HCT116 (cell line): ENCODE results near the gene LAP3. TPM values are rescaled to one million over a fixed set of nuclear protein-coding genes. Genes with fewer than 3 reads are reported as not detected.

Experiments used
- ATAC-seq: fragments of 200-7000 bp; cut with Tn5 transposase; 2 replicates; pipeline ENCODE4 v1.9.1; 2020; ENCODE audit warnings: mild to moderate bottlenecking, moderate library complexity
- BruUV-seq: library from RNA; stranded (reverse); fragments of 400-500 nt; replicated peaks from 2 replicates; lab custom pipeline; 2021; lab: Mats Ljungman, UMichigan
- CTCF ChIA-PET: fragments of 300-600 bp; sonication (Branson Sonifier 250); formaldehyde crosslinking; loops from one replicate; lab custom pipeline; 2021; ENCODE audit warnings: antibody characterized with exemption; lab: Charles Lee
- POLR2A ChIA-PET: fragments of 300-600, 350-600 bp; sonication (Branson Sonifier 250); formaldehyde crosslinking; loops from one replicate; lab custom pipeline; 2021; ENCODE audit warnings: antibody characterized with exemption; lab: Charles Lee
- RAD21 ChIA-PET, 2 experiments: fragments of 300-600 bp; sonication (Branson Sonifier 250); formaldehyde crosslinking; loops; one replicate each; lab custom pipeline; 2023; ENCODE audit warnings: low total read pairs in 2 of 2; ENCODE audit not compliant: uncharacterized antibody in 2 of 2, unreplicated experiment in 2 of 2, low non-redundant PET in 1 of 2; lab: Charles Lee
- DNase-seq: peaks from one replicate; pipeline ENCODE4 v3.0.0-alpha.2; 2010; ENCODE audit warnings: low read depth, low spot score
- H2AFZ ChIP-seq: fragments of 200-600 bp; shearing (Covaris generic), sonication (generic); 2 replicates; pipeline ENCODE4 v1.6.1; 2017; ENCODE audit warnings: low read depth, mixed run types, mixed read lengths, antibody characterized with exemption, low read length; ENCODE audit not compliant: poor library complexity, severe bottlenecking
- H3K27ac ChIP-seq: 2 replicates; pipeline ENCODE4 v1.5.1; 2012; ENCODE audit warnings: low read depth, low read length
- H3K27me3 ChIP-seq: fragments of 200-600 bp; sonication (generic); 2 replicates; pipeline ENCODE4 v1.6.1; 2016; ENCODE audit warnings: mixed run types, low read length, mixed read lengths; ENCODE audit not compliant: insufficient read depth
- H3K36me3 ChIP-seq, 2 experiments: fragments of 200-500 bp in 1 of 2; fragments of 200-600 bp in 1 of 2; sonication (Bioruptor generic) in 1 of 2; sonication (generic) in 1 of 2; 2 replicates each; pipeline versions ENCODE4 v1.5.1 to v1.6.1; 2014 to 2016; ENCODE audit warnings: low read length in 2 of 2, inconsistent platforms in 1 of 2, mixed read lengths in 1 of 2, mixed run types in 1 of 2; ENCODE audit not compliant: insufficient read depth in 2 of 2, control insufficient read depth in 1 of 2
- H3K4me1 ChIP-seq, 2 experiments: fragments of 200-600 bp in 1 of 2; sonication (generic) in 1 of 2; 2 replicates each; pipeline versions ENCODE4 v1.5.1 to v1.6.1; 2012 to 2017; ENCODE audit warnings: low read length in 2 of 2, inconsistent platforms in 1 of 2, mild to moderate bottlenecking in 1 of 2, mixed read lengths in 1 of 2, mixed run types in 1 of 2, moderate library complexity in 1 of 2; ENCODE audit not compliant: insufficient read depth in 2 of 2, control insufficient read depth in 1 of 2
- H3K4me2 ChIP-seq: fragments of 200-600 bp; sonication (generic); 2 replicates; pipeline ENCODE4 v1.6.1; 2017; ENCODE audit warnings: mixed run types, low read length, mixed read lengths
- H3K4me3 ChIP-seq, 2 experiments: fragments of 200-600 bp in 1 of 2; sonication (generic) in 1 of 2; replicated peaks in 1 of 2; 2 replicates each; pipeline ENCODE4 v1.5.1; 2011 to 2016; ENCODE audit warnings: low read length in 2 of 2, control low read depth in 1 of 2, low read depth in 1 of 2, mild to moderate bottlenecking in 1 of 2, mixed read lengths in 1 of 2, mixed run types in 1 of 2
- H3K79me2 ChIP-seq: fragments of 200-600 bp; sonication (generic); 2 replicates; pipeline ENCODE4 v1.6.1; 2017; ENCODE audit warnings: mild to moderate bottlenecking, mixed run types, low read length, moderate library complexity, mixed read lengths; ENCODE audit not compliant: insufficient read depth
- H3K9ac ChIP-seq: fragments of 200-600 bp; sonication (generic); 2 replicates; pipeline ENCODE4 v1.6.1; 2016; ENCODE audit warnings: low read length, mixed read lengths
- H3K9me2 ChIP-seq: fragments of 200-600 bp; sonication (generic), shearing (Covaris generic); 2 replicates; pipeline ENCODE4 v1.6.1; 2017; ENCODE audit warnings: mixed run types, mild to moderate bottlenecking, moderate library complexity; ENCODE audit not compliant: insufficient read depth
- H3K9me3 ChIP-seq, 2 experiments: fragments of 200-500 bp in 1 of 2; fragments of 200-600 bp in 1 of 2; sonication (Bioruptor generic) in 1 of 2; sonication (generic) in 1 of 2; 2 replicates each; pipeline ENCODE4 v1.6.1; 2014 to 2017; ENCODE audit warnings: low read length in 2 of 2, mixed read lengths in 2 of 2, inconsistent platforms in 1 of 2, low read depth in 1 of 2, mild to moderate bottlenecking in 1 of 2, mixed run types in 1 of 2, moderate library complexity in 1 of 2; ENCODE audit not compliant: control insufficient read depth in 1 of 2, insufficient read depth in 1 of 2
- H4K20me1 ChIP-seq: fragments of 200-600 bp; sonication (generic), shearing (Covaris generic); 2 replicates; pipeline ENCODE4 v1.6.1; 2017; ENCODE audit warnings: mixed run types, mild to moderate bottlenecking, moderate library complexity; ENCODE audit not compliant: insufficient read depth
- EGR1 ChIP-seq: IDR thresholded peaks from 2 replicates; pipeline ENCODE4 v1.6.1; 2012; ENCODE audit warnings: low read depth
- FOSL1 ChIP-seq: IDR thresholded peaks from 2 replicates; pipeline ENCODE4 v1.6.1; 2012; ENCODE audit warnings: low read depth
- JUND ChIP-seq: IDR thresholded peaks from 2 replicates; pipeline ENCODE4 v1.6.1; 2012
- POLR2AphosphoS5 ChIP-seq: IDR thresholded peaks from 2 replicates; pipeline ENCODE4 v1.6.1; 2011; ENCODE audit warnings: mild to moderate bottlenecking, low read depth, low read length, moderate library complexity
- RAD21 ChIP-seq: IDR thresholded peaks from 2 replicates; pipeline ENCODE4 v1.6.1; 2012; ENCODE audit warnings: low read depth, mild to moderate bottlenecking
- SRF ChIP-seq: IDR thresholded peaks from 2 replicates; pipeline ENCODE4 v1.6.1; 2012; ENCODE audit warnings: low read depth
- YY1 ChIP-seq: IDR thresholded peaks from 2 replicates; pipeline ENCODE4 v1.6.1; 2011; ENCODE audit warnings: low read length, low read depth, moderate library complexity, mild to moderate bottlenecking; ENCODE audit not compliant: insufficient replicate concordance; ENCODE audit errors: extremely low read depth
- ZFX ChIP-seq: fragments of 450-650 bp; IDR thresholded peaks from 2 replicates; pipeline ENCODE4 v1.6.1; 2017
- intact Hi-C: fragments of 100-400 bp; cut with micrococcal nuclease; formaldehyde crosslinking; loops from 2 replicates; pipeline ENCODE4 v1.10.0; 2022
- total RNA-seq: library from RNA; stranded (reverse); gene quantifications from one replicate; pipeline ENCODE4 v1.2.1, GENCODE V29; 2021; ENCODE audit not compliant: unreplicated experiment
- TF ChIP-seq, protein P1 (sequence below), 3 experiments: fragments of 200-600 bp in 1 of 3; sonication (generic) in 1 of 3; IDR thresholded peaks in 2 of 3; conservative IDR thresholded peaks in 1 of 3; 2 replicates each; pipeline ENCODE4 v1.5.1; 2012 to 2017; ENCODE audit warnings: low read depth in 2 of 3, low read length in 2 of 3, antibody characterized with exemption in 1 of 3, borderline replicate concordance in 1 of 3, control low read depth in 1 of 3, mild to moderate bottlenecking in 1 of 3, mixed read lengths in 1 of 3, mixed run types in 1 of 3, moderate library complexity in 1 of 3; ENCODE audit not compliant: insufficient read depth in 1 of 3

LAP3 gene
- total RNA-seq, 1 experiment from 2014 or later: 59.9 TPM

DNA sequence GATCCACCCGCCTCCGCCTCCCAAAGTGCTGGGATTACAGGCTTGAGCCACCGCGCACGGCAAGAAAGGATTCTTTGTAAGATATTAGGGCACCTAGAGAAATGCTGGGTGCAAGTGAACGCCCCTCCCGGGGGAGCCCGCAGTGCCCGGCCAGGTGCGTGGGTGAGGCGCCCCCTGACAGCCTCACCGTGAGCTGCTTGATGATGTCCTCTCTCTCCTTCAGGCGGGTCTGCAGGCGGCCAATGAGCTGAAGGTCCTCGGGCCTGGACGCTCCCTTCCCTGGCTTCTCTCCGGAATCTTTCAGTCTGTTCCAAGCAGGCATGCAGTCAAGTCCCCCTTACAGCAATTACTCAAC lies 59.3 kb downstream of the LAP3 start:
- intact Hi-C loops: loop anchor here (1.0 kb wide), 2 partner anchors 87 to 124 kb away; partner anchors contain the start of gene QDPR
- Histone ChIP-seq H2AFZ (no peak overlapping the region), H3K27me3 (no peaks in the 10 kb centered on the region), H3K9me2 (no peaks in the 10 kb centered on the region), H3K4me2 (no peak overlapping the region), H3K27ac (no peak overlapping the region), H3K4me3 (no peak overlapping the region), H3K79me2 (peaks cover 6% of the 10 kb centered on the region), H3K36me3 (peaks cover 15 to 27% of the 10 kb centered on the region in 2 experiments), H3K4me1 (no peaks in the 10 kb centered on the region), H4K20me1 (no peaks in the 10 kb centered on the region), H3K9ac (no peak overlapping the region), H3K9me3 (no peaks in the 10 kb centered on the region)
- POLR2A ChIA-PET: no interaction called here
- DNase-seq (no peak), ATAC-seq (peak; percentile 41)
- CTCF ChIA-PET: interaction anchor here (1.0 to 2.8 kb wide), 2 partner anchors 88 to 164 kb away, joined by 5 to 11 read pairs; no protein-coding TSS in a partner anchor
- TF ChIP-seq EGR1: no peak
- TF ChIP-seq FOSL1: no peak
- no peak for TF ChIP-seq YY1
- no peak for TF ChIP-seq SRF
- TF ChIP-seq JUND: no peak
- no peak for TF ChIP-seq RAD21
- RAD21 ChIA-PET: no interaction called here
- no TSS peak for BruUV-seq

DNA sequence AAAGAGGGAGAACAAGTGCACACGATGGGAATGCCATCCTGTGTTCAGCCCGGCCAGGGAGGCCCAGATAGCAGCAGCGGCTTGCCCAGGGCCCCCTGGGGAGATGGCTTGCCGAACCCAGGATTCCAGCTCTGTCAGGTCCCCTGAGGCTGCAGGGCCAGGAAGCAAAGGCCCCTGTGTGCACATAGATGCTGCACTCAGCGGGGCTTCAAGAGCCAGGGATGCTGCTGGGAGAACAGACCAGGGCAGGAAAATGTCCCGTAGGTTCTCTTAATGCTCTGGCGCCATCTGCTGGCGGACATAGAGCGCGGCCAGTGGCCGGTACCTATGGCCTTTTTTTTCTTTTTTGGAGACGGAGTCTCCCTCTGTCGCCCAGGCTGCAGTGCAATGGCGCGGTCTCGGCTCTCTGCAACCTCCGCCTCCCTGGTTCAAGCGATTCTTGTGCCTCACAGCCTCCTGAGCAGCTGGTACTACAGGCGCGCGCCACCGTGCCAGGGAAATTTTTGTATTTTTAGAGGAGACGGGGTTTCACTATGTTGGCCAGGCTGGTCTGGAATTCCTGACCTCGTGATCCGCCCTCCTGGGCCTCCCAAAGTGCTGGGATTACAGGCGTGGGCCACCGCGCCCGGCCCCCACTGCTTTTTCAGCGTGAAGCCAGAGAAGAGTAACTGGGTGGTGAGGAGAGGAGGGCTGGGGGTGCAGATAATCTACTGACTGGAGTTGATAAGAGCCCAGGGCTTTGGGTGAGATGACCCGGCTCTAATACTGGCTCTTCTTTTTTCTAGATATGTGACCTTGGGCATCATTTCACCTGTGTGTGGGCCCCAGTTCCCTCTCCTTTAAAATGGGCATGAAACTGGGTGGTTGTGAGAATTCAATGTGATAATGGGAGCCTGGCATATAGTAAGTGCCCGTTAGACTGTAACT lies 60.0 kb downstream of the LAP3 start:
- Histone ChIP-seq H3K4me3 (no peak overlapping the region), H3K9ac (no peak overlapping the region), H3K27me3 (no peaks in the 10 kb centered on the region), H3K4me2 (no peak overlapping the region), H3K4me1 (no peaks in the 10 kb centered on the region), H2AFZ (no peak overlapping the region), H3K27ac (no peak overlapping the region), H4K20me1 (no peaks in the 10 kb centered on the region), H3K36me3 (peaks cover 12 to 22% of the 10 kb centered on the region in 2 experiments), H3K9me3 (no peaks in the 10 kb centered on the region), H3K79me2 (no peaks in the 10 kb centered on the region), H3K9me2 (no peaks in the 10 kb centered on the region)
- intact Hi-C loops: loop anchor here (1.0 kb wide), 3 partner anchors 88 to 956 kb away; partner anchors contain the start of gene QDPR
- TF ChIP-seq ZFX (no peak), RAD21 (peak; percentile 75), POLR2AphosphoS5 (peak; percentile 26; the same call in 1 of the 2 replicates)
- TF ChIP-seq, protein P1, sequence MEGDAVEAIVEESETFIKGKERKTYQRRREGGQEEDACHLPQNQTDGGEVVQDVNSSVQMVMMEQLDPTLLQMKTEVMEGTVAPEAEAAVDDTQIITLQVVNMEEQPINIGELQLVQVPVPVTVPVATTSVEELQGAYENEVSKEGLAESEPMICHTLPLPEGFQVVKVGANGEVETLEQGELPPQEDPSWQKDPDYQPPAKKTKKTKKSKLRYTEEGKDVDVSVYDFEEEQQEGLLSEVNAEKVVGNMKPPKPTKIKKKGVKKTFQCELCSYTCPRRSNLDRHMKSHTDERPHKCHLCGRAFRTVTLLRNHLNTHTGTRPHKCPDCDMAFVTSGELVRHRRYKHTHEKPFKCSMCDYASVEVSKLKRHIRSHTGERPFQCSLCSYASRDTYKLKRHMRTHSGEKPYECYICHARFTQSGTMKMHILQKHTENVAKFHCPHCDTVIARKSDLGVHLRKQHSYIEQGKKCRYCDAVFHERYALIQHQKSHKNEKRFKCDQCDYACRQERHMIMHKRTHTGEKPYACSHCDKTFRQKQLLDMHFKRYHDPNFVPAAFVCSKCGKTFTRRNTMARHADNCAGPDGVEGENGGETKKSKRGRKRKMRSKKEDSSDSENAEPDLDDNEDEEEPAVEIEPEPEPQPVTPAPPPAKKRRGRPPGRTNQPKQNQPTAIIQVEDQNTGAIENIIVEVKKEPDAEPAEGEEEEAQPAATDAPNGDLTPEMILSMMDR (IDR thresholded peaks at IDR 0.05 in 2 of 3, conservative IDR thresholded peaks at IDR 0.05 in 1 of 3; ENCODE audit: borderline replicate concordance in 1 of 3, insufficient read depth in 1 of 3, low read depth in 2 of 3, low read length in 2 of 3): peak; percentile 76 to 90 (median 84)
- ChIA-PET CTCF (interaction anchor here (1.0 to 2.8 kb wide), 2 partner anchors 88 to 165 kb away, joined by 5 to 11 read pairs; no protein-coding TSS in a partner anchor), RAD21 (no interaction called here), POLR2A (no interaction called here)
- BruUV-seq: no TSS peak
- DNase-seq (peak; percentile 36), ATAC-seq (peak; percentile 96)
